Astrocyte (in vitro differentiated cells and primary cell): ENCODE results near the gene KCTD11. TPM values are rescaled to one million over a fixed set of nuclear protein-coding genes. Genes with fewer than 3 reads are reported as not detected.
"Not testable (repeated sequence)": the region's sequence is repeated elsewhere in the genome, so short reads cannot be mapped to it uniquely, and the experiment has no call there.

Experiments used
- DNase-seq: peaks from one replicate; pipeline ENCODE4 v3.0.0-alpha.2; 2010; ENCODE audit warnings: low read depth
- FAIRE-seq: peaks from 2 replicates; lab custom pipeline; 2011; peaks lifted over from hg19 to GRCh38; lab: Jason Lieb, UNC
- H2AFZ ChIP-seq: 2 replicates; pipeline ENCODE4 v1.6.0; 2012; ENCODE audit warnings: low read depth, low read length, inconsistent platforms
- H3K27ac ChIP-seq: 2 replicates; pipeline ENCODE4 v1.5.1; 2011; ENCODE audit warnings: low read depth, low read length, inconsistent platforms
- H3K27me3 ChIP-seq: 2 replicates; pipeline ENCODE4 v1.6.0; 2011; ENCODE audit warnings: low read length, inconsistent platforms; ENCODE audit not compliant: insufficient read depth
- H3K36me3 ChIP-seq: 2 replicates; pipeline ENCODE4 v1.5.1; 2011; ENCODE audit warnings: low read length, inconsistent platforms; ENCODE audit not compliant: insufficient read depth
- H3K4me1 ChIP-seq: 2 replicates; pipeline ENCODE4 v1.5.1; 2011; ENCODE audit warnings: low read length, inconsistent platforms; ENCODE audit not compliant: insufficient read depth
- H3K4me2 ChIP-seq: 2 replicates; pipeline ENCODE4 v1.6.0; 2012; ENCODE audit warnings: low read length, inconsistent platforms
- H3K4me3 ChIP-seq: 2 replicates; pipeline ENCODE4 v1.5.1; 2011; ENCODE audit warnings: low read depth, mild to moderate bottlenecking, low read length, inconsistent platforms; ENCODE audit not compliant: insufficient read depth
- H3K79me2 ChIP-seq: 2 replicates; pipeline ENCODE4 v1.6.0; 2012; ENCODE audit warnings: mild to moderate bottlenecking, low read length, inconsistent platforms; ENCODE audit not compliant: insufficient read depth
- H3K9ac ChIP-seq: 2 replicates; pipeline ENCODE4 v1.6.0; 2012; ENCODE audit warnings: mild to moderate bottlenecking, low read length, inconsistent platforms
- H3K9me3 ChIP-seq: 2 replicates; pipeline ENCODE4 v1.5.1; 2012; ENCODE audit warnings: low read depth, mild to moderate bottlenecking, low read length, inconsistent platforms; ENCODE audit not compliant: insufficient read depth
- H4K20me1 ChIP-seq: 2 replicates; pipeline ENCODE4 v1.6.0; 2012; ENCODE audit warnings: low read length, inconsistent platforms; ENCODE audit not compliant: insufficient read depth
- H3K27ac Mint-ChIP-seq: one replicate; pipeline ENCODE4 v1.8.0; 2021; ENCODE audit warnings: mild to moderate bottlenecking, mixed read lengths; ENCODE audit not compliant: unreplicated experiment
- H3K27me3 Mint-ChIP-seq: one replicate; pipeline ENCODE4 v1.8.0; 2021; ENCODE audit warnings: low read depth, mixed read lengths; ENCODE audit not compliant: unreplicated experiment
- H3K36me3 Mint-ChIP-seq: one replicate; pipeline ENCODE4 v1.8.0; 2021; ENCODE audit warnings: low read depth, mixed read lengths; ENCODE audit not compliant: unreplicated experiment
- H3K4me1 Mint-ChIP-seq: one replicate; pipeline ENCODE4 v1.8.0; 2021; ENCODE audit warnings: low read depth, mixed read lengths; ENCODE audit not compliant: unreplicated experiment
- H3K4me3 Mint-ChIP-seq: one replicate; pipeline ENCODE4 v1.8.0; 2021; ENCODE audit warnings: mild to moderate bottlenecking, moderate library complexity, mixed read lengths; ENCODE audit not compliant: unreplicated experiment
- H3K9me3 Mint-ChIP-seq: one replicate; pipeline ENCODE4 v1.8.0; 2021; ENCODE audit warnings: mild to moderate bottlenecking, mixed read lengths; ENCODE audit not compliant: unreplicated experiment
- EZH2 ChIP-seq: IDR thresholded peaks from 2 replicates; pipeline ENCODE4 v1.6.1; 2012; ENCODE audit warnings: mild to moderate bottlenecking, low read length, inconsistent platforms; ENCODE audit not compliant: insufficient read depth
- total RNA-seq: library from RNA; stranded (reverse); gene quantifications from 2 replicates; pipeline ENCODE4 v1.2.1, GENCODE V29; 2021
- TF ChIP-seq, protein P1 (sequence below): IDR thresholded peaks from 2 replicates; pipeline ENCODE4 v1.5.1; 2011; ENCODE audit warnings: low read depth, mild to moderate bottlenecking, inconsistent platforms, low read length, moderate library complexity; ENCODE audit not compliant: insufficient read depth

The KCTD11 gene
- total RNA-seq, 1 donor from 2014 or later: 31.6 TPM

DNA sequence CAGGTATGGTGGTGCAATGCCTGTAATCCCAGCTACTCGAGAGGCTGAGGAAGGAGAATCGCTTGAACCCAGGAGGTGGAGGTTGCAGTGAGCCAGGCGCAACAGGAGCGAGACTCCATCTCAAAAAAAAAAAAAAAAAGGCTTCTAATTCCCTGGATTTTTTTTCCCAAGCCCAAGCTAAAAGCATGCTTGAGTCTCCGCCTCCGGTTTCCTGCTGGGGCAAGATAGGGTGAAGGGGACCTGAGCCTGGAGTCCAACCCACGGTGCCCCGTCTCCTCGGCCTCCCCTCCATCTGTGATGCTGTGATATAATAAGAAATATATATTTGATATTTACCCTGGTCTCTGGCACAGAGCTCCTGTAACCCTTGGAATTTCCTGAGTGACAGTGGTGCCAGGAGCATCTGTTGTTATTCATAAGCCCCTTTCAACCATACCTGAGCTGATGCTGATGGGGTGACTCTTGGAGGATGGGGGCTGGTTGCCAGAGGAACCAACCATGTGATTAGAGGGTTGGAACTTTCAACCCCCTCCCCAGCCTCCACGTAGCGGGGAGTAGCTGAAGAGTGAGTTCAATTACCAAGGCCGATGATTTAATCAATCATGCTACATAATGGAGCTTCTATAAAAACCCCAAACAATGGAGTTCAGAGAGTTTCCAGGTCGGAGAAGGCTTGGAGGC is 16.1 kb downstream of the KCTD11 start:
- Histone ChIP-seq H3K9ac (no peak overlapping the region), H3K4me3 (no peak overlapping the region), H3K36me3 (no peaks in the 10 kb centered on the region), H3K79me2 (no peaks in the 10 kb centered on the region), H3K27ac (no peak overlapping the region), H3K4me2 (no peak overlapping the region), H3K9me3 (no peaks in the 10 kb centered on the region), H4K20me1 (no peaks in the 10 kb centered on the region), H2AFZ (no peak overlapping the region), H3K4me1 (no peaks in the 10 kb centered on the region), H3K27me3 (peaks cover 2% of the 10 kb centered on the region)
- no peak for DNase-seq
- Mint-ChIP-seq H3K4me3 (peak overlapping the region; percentile 45), H3K36me3 (no peaks in the 10 kb centered on the region), H3K27me3 (peaks cover 21% of the 10 kb centered on the region), H3K27ac (no peak overlapping the region), H3K4me1 (peaks cover 1% of the 10 kb centered on the region), H3K9me3 (no peaks in the 10 kb centered on the region)
- TF ChIP-seq, protein P1, sequence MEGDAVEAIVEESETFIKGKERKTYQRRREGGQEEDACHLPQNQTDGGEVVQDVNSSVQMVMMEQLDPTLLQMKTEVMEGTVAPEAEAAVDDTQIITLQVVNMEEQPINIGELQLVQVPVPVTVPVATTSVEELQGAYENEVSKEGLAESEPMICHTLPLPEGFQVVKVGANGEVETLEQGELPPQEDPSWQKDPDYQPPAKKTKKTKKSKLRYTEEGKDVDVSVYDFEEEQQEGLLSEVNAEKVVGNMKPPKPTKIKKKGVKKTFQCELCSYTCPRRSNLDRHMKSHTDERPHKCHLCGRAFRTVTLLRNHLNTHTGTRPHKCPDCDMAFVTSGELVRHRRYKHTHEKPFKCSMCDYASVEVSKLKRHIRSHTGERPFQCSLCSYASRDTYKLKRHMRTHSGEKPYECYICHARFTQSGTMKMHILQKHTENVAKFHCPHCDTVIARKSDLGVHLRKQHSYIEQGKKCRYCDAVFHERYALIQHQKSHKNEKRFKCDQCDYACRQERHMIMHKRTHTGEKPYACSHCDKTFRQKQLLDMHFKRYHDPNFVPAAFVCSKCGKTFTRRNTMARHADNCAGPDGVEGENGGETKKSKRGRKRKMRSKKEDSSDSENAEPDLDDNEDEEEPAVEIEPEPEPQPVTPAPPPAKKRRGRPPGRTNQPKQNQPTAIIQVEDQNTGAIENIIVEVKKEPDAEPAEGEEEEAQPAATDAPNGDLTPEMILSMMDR: no peak
- TF ChIP-seq EZH2: no peak
- no peak for FAIRE-seq

DNA sequence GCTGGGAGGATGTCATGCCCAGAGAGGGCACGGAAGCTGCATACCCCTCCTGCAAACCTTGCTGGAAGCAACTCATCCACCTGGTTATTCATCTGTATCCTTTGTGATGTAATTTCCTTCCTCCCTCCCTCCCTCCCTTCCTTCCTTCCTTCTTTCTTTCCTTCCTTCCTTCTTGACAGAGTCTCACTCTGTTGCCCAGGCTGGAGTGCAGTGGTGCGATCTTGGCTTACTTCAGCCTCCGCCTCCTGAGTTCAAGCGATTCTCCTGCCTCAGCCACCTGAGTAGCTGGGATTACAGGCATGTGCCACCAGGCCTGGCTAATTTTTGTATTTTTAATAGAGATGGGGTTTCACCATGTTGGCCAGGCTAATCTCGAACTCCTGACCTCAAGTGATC is 16.6 kb downstream of the KCTD11 start:
- not testable (repeated sequence) for H3K27ac ChIP-seq, H3K36me3 Mint-ChIP-seq, H3K9ac ChIP-seq, H3K4me1 Mint-ChIP-seq, H2AFZ ChIP-seq, H3K79me2 ChIP-seq, H3K27me3 ChIP-seq, H3K9me3 ChIP-seq, H4K20me1 ChIP-seq, H3K4me2 ChIP-seq, H3K4me3 ChIP-seq, H3K27ac Mint-ChIP-seq, FAIRE-seq, H3K4me3 Mint-ChIP-seq, H3K4me1 ChIP-seq, H3K36me3 ChIP-seq, H3K9me3 Mint-ChIP-seq, DNase-seq
- peaks cover 21% of the 10 kb centered on the region for H3K27me3 Mint-ChIP-seq

DNA sequence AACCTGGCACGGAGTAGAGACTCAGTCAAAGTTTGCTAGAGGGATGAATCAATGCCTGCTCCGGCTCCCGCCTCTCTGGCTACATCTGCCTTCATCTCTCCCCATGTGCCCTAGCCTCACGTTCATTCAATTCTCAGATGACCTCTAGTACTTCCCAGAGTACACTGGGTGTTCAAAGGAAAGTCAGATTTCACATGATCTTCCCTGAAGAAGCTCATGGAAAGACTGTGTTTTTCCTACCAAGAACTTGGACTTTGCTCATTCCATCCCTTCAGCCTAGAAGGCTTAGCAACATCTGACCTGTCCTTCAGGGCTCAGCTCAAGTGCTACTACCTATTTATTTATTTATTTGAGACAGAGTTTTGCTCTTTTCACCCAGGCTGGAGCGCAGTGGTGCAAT is 17.9 kb downstream of the KCTD11 start:
- H3K9me3 ChIP-seq: no peaks in the 10 kb centered on the region
- no peaks in the 10 kb centered on the region for H3K4me1 ChIP-seq
- no peak overlapping the region for H3K4me2 ChIP-seq
- no peaks in the 10 kb centered on the region for H3K79me2 ChIP-seq
- peaks cover 2% of the 10 kb centered on the region for H3K27me3 ChIP-seq
- no peak overlapping the region for H2AFZ ChIP-seq
- no peaks in the 10 kb centered on the region for H4K20me1 ChIP-seq
- Mint-ChIP-seq H3K27ac (no peak overlapping the region), H3K9me3 (no peaks in the 10 kb centered on the region), H3K27me3 (peaks cover 21% of the 10 kb centered on the region), H3K4me1 (peaks cover 1% of the 10 kb centered on the region), H3K4me3 (no peak overlapping the region), H3K36me3 (no peaks in the 10 kb centered on the region)
- no peak for TF ChIP-seq EZH2
- TF ChIP-seq, protein P1: no peak
- no peak overlapping the region for H3K4me3 ChIP-seq
- no peaks in the 10 kb centered on the region for H3K36me3 ChIP-seq
- H3K9ac ChIP-seq: no peak overlapping the region
- FAIRE-seq (no peak), DNase-seq (no peak)
- H3K27ac ChIP-seq: no peak overlapping the region
